OCI-LY7 (cell line): ENCODE measurements around the gene C12orf57. TPM values are rescaled to one million over a fixed set of nuclear protein-coding genes. Genes with fewer than 3 reads are reported as not detected.

ENCODE experiments used
- BruUV-seq: library from RNA; stranded (reverse); fragments of 400-500 nt; replicated peaks from 2 replicates; lab custom pipeline; 2021; lab: Mats Ljungman, UMichigan
- CTCF ChIA-PET: fragments of 300-600 bp; sonication (Branson Sonifier 250); formaldehyde crosslinking; loops from one replicate; lab custom pipeline; 2022; ENCODE audit warnings: antibody characterized with exemption; ENCODE audit not compliant: unreplicated experiment; lab: Charles Lee
- POLR2A ChIA-PET: fragments of 300-600 bp; sonication (Branson Sonifier 250); formaldehyde crosslinking; loops from one replicate; lab custom pipeline; 2022; ENCODE audit warnings: antibody characterized with exemption; lab: Charles Lee
- DNase-seq: peaks from one replicate; pipeline ENCODE4 v3.0.0-alpha.2; 2015; ENCODE audit warnings: low spot score
- H2AFZ ChIP-seq: fragments of 200-600 bp; sonication (generic), shearing (Covaris generic); 2 replicates; pipeline ENCODE4 v1.6.1; 2014; ENCODE audit warnings: mild to moderate bottlenecking, antibody characterized with exemption, low read length, moderate library complexity
- H3K27ac ChIP-seq: fragments of 200-600 bp; sonication (generic); 2 replicates; pipeline ENCODE4 v1.5.1; 2014; ENCODE audit warnings: mixed run types, low read depth, mild to moderate bottlenecking, moderate library complexity, low read length, inconsistent platforms; ENCODE audit not compliant: poor library complexity, severe bottlenecking
- H3K36me3 ChIP-seq: fragments of 200-600 bp; sonication (generic); 2 replicates; pipeline ENCODE4 v1.6.1; 2014; ENCODE audit warnings: mild to moderate bottlenecking, antibody characterized with exemption, low read length, moderate library complexity, mixed read lengths; ENCODE audit not compliant: insufficient read depth
- H3K4me1 ChIP-seq: fragments of 200-600 bp; sonication (generic); 2 replicates; pipeline ENCODE4 v1.5.1; 2014; ENCODE audit warnings: mild to moderate bottlenecking, low read length; ENCODE audit not compliant: insufficient read depth, poor library complexity, severe bottlenecking
- H3K4me2 ChIP-seq: fragments of 200-600 bp; sonication (generic); 2 replicates; pipeline ENCODE4 v1.6.1; 2014; ENCODE audit warnings: mild to moderate bottlenecking, low read length
- H3K4me3 ChIP-seq: fragments of 200-600 bp; sonication (generic); 2 replicates; pipeline ENCODE4 v1.5.1; 2014; ENCODE audit warnings: mild to moderate bottlenecking, low read depth, low read length; ENCODE audit not compliant: poor library complexity, severe bottlenecking
- H3K79me2 ChIP-seq: fragments of 200-600 bp; sonication (generic); 2 replicates; pipeline ENCODE4 v1.6.1; 2016; ENCODE audit warnings: low read depth, mild to moderate bottlenecking, low read length, moderate library complexity, mixed read lengths; ENCODE audit not compliant: insufficient read depth
- H3K9me2 ChIP-seq: fragments of 200-600 bp; sonication (generic); 2 replicates; pipeline ENCODE4 v1.6.1; 2016; ENCODE audit warnings: mild to moderate bottlenecking, low read length, mixed read lengths; ENCODE audit not compliant: insufficient read depth
- H3K9me3 ChIP-seq: fragments of 200-600 bp; sonication (generic); 2 replicates; pipeline ENCODE4 v1.6.1; 2014; ENCODE audit warnings: mild to moderate bottlenecking, mixed run types, low read length, mixed read lengths
- H4K20me1 ChIP-seq: fragments of 200-600 bp; sonication (generic); 2 replicates; pipeline ENCODE4 v1.6.1; 2014; ENCODE audit warnings: mild to moderate bottlenecking, antibody characterized with exemption, low read length, moderate library complexity, mixed read lengths; ENCODE audit not compliant: insufficient read depth
- EZH2phosphoT487 ChIP-seq: fragments of 200-600 bp; sonication (generic); IDR thresholded peaks from 2 replicates; pipeline ENCODE4 v1.6.1; 2018; ENCODE audit warnings: low read depth, borderline replicate concordance, mild to moderate bottlenecking, mixed run types, antibody characterized with exemption, low read length, moderate library complexity, mixed read lengths
- intact Hi-C: fragments of 100-400 bp; cut with micrococcal nuclease; formaldehyde crosslinking; loops from one replicate; pipeline ENCODE4 v1.10.0; 2022; ENCODE audit not compliant: unreplicated experiment
- total RNA-seq, 2 experiments: library from RNA; depleted of rRNA in 1 of 2; stranded (reverse); fragments of >200 nt in 1 of 2; shearing (Covaris generic) in 1 of 2; gene quantifications; 2 replicates each; pipeline ENCODE4 v1.2.3, GENCODE V29; 2014 to 2022
- TF ChIP-seq, protein P1 (sequence below): fragments of 200-600 bp; sonication (generic); conservative IDR thresholded peaks from 2 replicates; pipeline ENCODE4 v1.5.1; 2014; ENCODE audit warnings: mild to moderate bottlenecking, antibody characterized with exemption, low read length, moderate library complexity, mixed read lengths

C12orf57 gene
- total RNA-seq, 2 experiments from 2014 or later = 130 to 319 TPM

DNA sequence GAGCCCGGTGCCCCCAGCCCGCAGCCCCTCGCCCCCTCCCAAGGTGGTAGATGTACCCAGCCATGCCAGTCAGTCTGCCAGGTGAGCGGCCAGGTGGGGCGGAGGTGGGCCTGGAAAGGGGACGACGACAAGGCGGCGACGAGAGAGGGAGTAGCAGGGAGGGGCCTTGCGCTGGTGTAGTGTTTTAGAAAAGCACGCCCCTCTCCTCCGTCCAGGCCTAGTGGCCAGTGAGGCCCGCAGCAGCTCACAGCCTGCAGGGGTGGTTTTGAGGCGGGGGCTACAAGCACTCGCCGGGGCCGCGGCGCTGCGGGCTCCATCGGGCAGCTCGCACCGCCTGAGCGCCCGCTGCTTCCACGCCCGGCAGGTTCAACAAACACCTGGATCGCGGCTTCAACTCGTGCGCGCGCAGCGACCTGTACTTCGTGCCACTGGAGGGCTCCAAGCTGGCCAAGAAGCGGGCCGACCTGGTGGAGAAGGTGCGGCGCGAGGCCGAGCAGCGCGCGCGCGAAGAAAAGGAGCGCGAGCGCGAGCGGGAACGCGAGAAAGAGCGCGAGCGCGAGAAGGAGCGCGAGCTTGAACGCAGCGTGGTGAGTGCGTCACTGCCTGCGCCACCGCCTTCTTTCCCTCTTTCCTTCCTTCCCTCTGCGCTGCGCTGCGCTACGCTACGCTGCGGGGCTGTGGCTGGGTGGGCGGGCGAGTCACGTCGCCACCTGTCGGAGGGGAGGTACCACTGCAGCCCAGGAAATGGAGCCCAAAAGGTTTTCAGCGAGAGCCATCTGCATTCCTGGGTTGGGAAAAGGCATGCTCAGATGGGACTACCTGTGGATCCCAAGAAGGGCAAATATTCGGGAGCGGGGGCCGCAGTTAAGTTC, 6.1 kb upstream of the C12orf57 start:
- H4K20me1 ChIP-seq = no peaks in the 10 kb centered on the region
- peak; percentile 98 for DNase-seq
- H3K4me2 ChIP-seq = peak overlapping the region; percentile 86
- H3K4me3 ChIP-seq = peak overlapping the region; percentile 81
- H3K9me3 ChIP-seq = no peaks in the 10 kb centered on the region
- H3K4me1 ChIP-seq = peaks cover 15% of the 10 kb centered on the region
- TF ChIP-seq, protein P1, sequence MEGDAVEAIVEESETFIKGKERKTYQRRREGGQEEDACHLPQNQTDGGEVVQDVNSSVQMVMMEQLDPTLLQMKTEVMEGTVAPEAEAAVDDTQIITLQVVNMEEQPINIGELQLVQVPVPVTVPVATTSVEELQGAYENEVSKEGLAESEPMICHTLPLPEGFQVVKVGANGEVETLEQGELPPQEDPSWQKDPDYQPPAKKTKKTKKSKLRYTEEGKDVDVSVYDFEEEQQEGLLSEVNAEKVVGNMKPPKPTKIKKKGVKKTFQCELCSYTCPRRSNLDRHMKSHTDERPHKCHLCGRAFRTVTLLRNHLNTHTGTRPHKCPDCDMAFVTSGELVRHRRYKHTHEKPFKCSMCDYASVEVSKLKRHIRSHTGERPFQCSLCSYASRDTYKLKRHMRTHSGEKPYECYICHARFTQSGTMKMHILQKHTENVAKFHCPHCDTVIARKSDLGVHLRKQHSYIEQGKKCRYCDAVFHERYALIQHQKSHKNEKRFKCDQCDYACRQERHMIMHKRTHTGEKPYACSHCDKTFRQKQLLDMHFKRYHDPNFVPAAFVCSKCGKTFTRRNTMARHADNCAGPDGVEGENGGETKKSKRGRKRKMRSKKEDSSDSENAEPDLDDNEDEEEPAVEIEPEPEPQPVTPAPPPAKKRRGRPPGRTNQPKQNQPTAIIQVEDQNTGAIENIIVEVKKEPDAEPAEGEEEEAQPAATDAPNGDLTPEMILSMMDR = peak; percentile 93
- no peak for TF ChIP-seq EZH2phosphoT487
- H3K79me2 ChIP-seq = peaks cover 5% of the 10 kb centered on the region; the same call in 1 of the 2 replicates
- TSS peak; percentile 84 for BruUV-seq
- ChIA-PET CTCF (interaction anchor here (0.7 to 1.4 kb wide), 4 partner anchors 12 to 86 kb away, joined by 3 to 5 read pairs (median 4); partner anchors contain the start of genes CDCA3 and SPSB2), POLR2A (interaction anchor here (0.5 to 2.3 kb wide), 6 partner anchors 8 to 39 kb away, joined by 3 to 7 read pairs (median 4); no protein-coding TSS in a partner anchor)
- no peaks in the 10 kb centered on the region for H3K9me2 ChIP-seq
- peak overlapping the region; percentile 65; the same call in 1 of the 2 replicates for H2AFZ ChIP-seq
- intact Hi-C loops = loop anchor here (2.0 to 5.0 kb wide), 3 partner anchors 35 to 65 kb away; partner anchors contain the start of genes EMG1, PHB2 and SPSB2
- peaks cover 7% of the 10 kb centered on the region; the same call in 1 of the 2 replicates for H3K36me3 ChIP-seq
- H3K27ac ChIP-seq = peak overlapping the region; percentile 87

DNA sequence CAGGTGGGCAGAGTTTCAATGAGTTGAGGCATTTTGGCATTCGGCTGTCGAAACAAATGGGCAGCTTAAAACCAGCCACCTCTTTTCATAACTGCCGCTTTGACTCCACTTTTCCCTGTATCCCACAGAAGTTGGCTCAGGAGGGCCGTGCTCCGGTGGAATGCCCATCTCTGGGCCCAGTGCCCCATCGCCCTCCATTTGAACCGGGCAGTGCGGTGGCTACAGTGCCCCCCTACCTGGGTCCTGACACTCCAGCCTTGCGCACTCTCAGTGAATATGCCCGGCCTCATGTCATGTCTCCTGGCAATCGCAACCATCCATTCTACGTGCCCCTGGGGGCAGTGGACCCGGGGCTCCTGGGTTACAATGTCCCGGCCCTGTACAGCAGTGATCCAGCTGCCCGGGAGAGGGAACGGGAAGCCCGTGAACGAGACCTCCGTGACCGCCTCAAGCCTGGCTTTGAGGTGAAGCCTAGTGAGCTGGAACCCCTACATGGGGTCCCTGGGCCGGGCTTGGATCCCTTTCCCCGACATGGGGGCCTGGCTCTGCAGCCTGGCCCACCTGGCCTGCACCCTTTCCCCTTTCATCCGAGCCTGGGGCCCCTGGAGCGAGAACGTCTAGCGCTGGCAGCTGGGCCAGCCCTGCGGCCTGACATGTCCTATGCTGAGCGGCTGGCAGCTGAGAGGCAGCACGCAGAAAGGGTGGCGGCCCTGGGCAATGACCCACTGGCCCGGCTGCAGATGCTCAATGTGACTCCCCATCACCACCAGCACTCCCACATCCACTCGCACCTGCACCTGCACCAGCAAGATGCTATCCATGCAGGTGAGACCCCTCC, 5.2 kb upstream of the C12orf57 start:
- H3K79me2 ChIP-seq = peaks cover 5% of the 10 kb centered on the region; the same call in 1 of the 2 replicates
- H3K4me2 ChIP-seq = peak overlapping the region; percentile 71
- DNase-seq = no peak
- no peaks in the 10 kb centered on the region for H4K20me1 ChIP-seq
- peak overlapping the region; percentile 87 for H3K27ac ChIP-seq
- H3K9me3 ChIP-seq = no peaks in the 10 kb centered on the region
- H3K4me1 ChIP-seq = peaks cover 21% of the 10 kb centered on the region
- TSS peak; percentile 76 for BruUV-seq
- intact Hi-C loops = loop anchor here (5.0 kb wide), 1 partner anchor 34 kb away; the partner anchor contains the start of genes EMG1 and PHB2
- ChIA-PET CTCF (interaction anchor here (1.3 to 1.4 kb wide), 2 partner anchors 13 to 15 kb away, joined by 3 to 4 read pairs; no protein-coding TSS in a partner anchor), POLR2A (interaction anchor here (0.5 to 2.3 kb wide), 8 partner anchors 7 to 40 kb away, joined by 3 to 7 read pairs (median 4); no protein-coding TSS in a partner anchor)
- peak overlapping the region; percentile 65; the same call in 1 of the 2 replicates for H2AFZ ChIP-seq
- H3K9me2 ChIP-seq = no peaks in the 10 kb centered on the region
- TF ChIP-seq, protein P1 = no peak; the same call in 1 of the 2 replicates
- TF ChIP-seq EZH2phosphoT487 = no peak
- peak overlapping the region; percentile 60 for H3K4me3 ChIP-seq
- H3K36me3 ChIP-seq = peaks cover 5% of the 10 kb centered on the region; the same call in 1 of the 2 replicates
